Activated T-cell treated with anti-CD3 and anti-CD28 coated beads, Interleukin-2, amount 50 U/mL, for 24 hours (primary cell): Measurements from ENCODE around the gene KCNG4.

Experiments
- DNase-seq: peaks from one replicate; pipeline ENCODE4 v3.0.0-alpha.2; 2020
- H3K27ac Mint-ChIP-seq: 2 replicates; pipeline ENCODE4 v1.8.0; 2020; ENCODE audit warnings: mild to moderate bottlenecking, mixed read lengths
- H3K27me3 Mint-ChIP-seq: 2 replicates; pipeline ENCODE4 v1.8.0; 2020; ENCODE audit warnings: mixed read lengths
- H3K36me3 Mint-ChIP-seq: 2 replicates; pipeline ENCODE4 v1.8.0; 2020; ENCODE audit warnings: low read depth, mixed read lengths
- H3K4me1 Mint-ChIP-seq: 2 replicates; pipeline ENCODE4 v1.8.0; 2020; ENCODE audit warnings: low read depth, mixed read lengths
- H3K4me3 Mint-ChIP-seq: 2 replicates; pipeline ENCODE4 v1.8.0; 2020; ENCODE audit warnings: mild to moderate bottlenecking, moderate library complexity, mixed read lengths
- H3K9me3 Mint-ChIP-seq: 2 replicates; pipeline ENCODE4 v1.8.0; 2020; ENCODE audit warnings: mixed read lengths

The KCNG4 gene

GRCh38 chr16:84182680-84183571, 56.9 kb downstream of the KCNG4 start:
- no peak for DNase-seq
- Mint-ChIP-seq H3K4me1 (peaks cover 30% of the 10 kb centered on the region), H3K27ac (no peak overlapping the region), H3K4me3 (no peak overlapping the region), H3K27me3 (no peaks in the 10 kb centered on the region), H3K36me3 (peaks cover 84% of the 10 kb centered on the region), H3K9me3 (no peaks in the 10 kb centered on the region)

GRCh38 chr16:84182104-84182503, 57.7 kb downstream of the KCNG4 start:
- Mint-ChIP-seq H3K27ac (no peak overlapping the region), H3K9me3 (no peaks in the 10 kb centered on the region), H3K4me3 (no peak overlapping the region), H3K36me3 (peaks cover 89% of the 10 kb centered on the region), H3K27me3 (no peaks in the 10 kb centered on the region), H3K4me1 (peaks cover 34% of the 10 kb centered on the region)
- DNase-seq, result no peak

GRCh38 chr16:84181144-84181915, 58.5 kb downstream of the KCNG4 start:
- DNase-seq, result no peak
- Mint-ChIP-seq H3K4me3 (no peak overlapping the region), H3K27me3 (no peaks in the 10 kb centered on the region), H3K36me3 (peaks cover 86% of the 10 kb centered on the region), H3K27ac (no peak overlapping the region), H3K4me1 (peaks cover 35% of the 10 kb centered on the region), H3K9me3 (no peaks in the 10 kb centered on the region)

- Mint-ChIP-seq H3K27me3 (no peaks in the 10 kb centered on the region), H3K4me3 (no peak overlapping the region), H3K36me3 (peaks cover 80% of the 10 kb centered on the region), H3K27ac (no peak overlapping the region), H3K4me1 (peaks cover 31% of the 10 kb centered on the region), H3K9me3 (no peaks in the 10 kb centered on the region)
- DNase-seq, result no peak
These were observed 59.2 kb downstream of the KCNG4 start for GRCh38 chr16:84180519-84181140.

GRCh38 chr16:84179612-84180320, 60.0 kb downstream of the KCNG4 start:
- no peaks in the 10 kb centered on the region for H3K9me3 Mint-ChIP-seq
- H3K4me1 Mint-ChIP-seq, result peaks cover 28% of the 10 kb centered on the region
- H3K27me3 Mint-ChIP-seq, result no peaks in the 10 kb centered on the region
- no peak overlapping the region for H3K27ac Mint-ChIP-seq
- peaks cover 73% of the 10 kb centered on the region for H3K36me3 Mint-ChIP-seq
- H3K4me3 Mint-ChIP-seq, result no peak overlapping the region
- DNase-seq, result no peak

GRCh38 chr16:84178892-84179611, 60.8 kb downstream of the KCNG4 start:
- Mint-ChIP-seq H3K36me3 (peaks cover 66% of the 10 kb centered on the region), H3K27me3 (no peaks in the 10 kb centered on the region), H3K27ac (peak overlapping the region; percentile 84), H3K9me3 (no peaks in the 10 kb centered on the region), H3K4me1 (peaks cover 22% of the 10 kb centered on the region), H3K4me3 (no peak overlapping the region)
- no peak for DNase-seq

- Mint-ChIP-seq H3K36me3 (peaks cover 58% of the 10 kb centered on the region), H3K4me1 (peaks cover 22% of the 10 kb centered on the region), H3K27ac (peak overlapping the region; percentile 84), H3K9me3 (no peaks in the 10 kb centered on the region), H3K4me3 (no peak overlapping the region), H3K27me3 (no peaks in the 10 kb centered on the region)
- DNase-seq, result no peak
These were observed 61.6 kb downstream of the KCNG4 start for GRCh38 chr16:84178146-84178765.

- no peak overlapping the region for H3K4me3 Mint-ChIP-seq
- peaks cover 52% of the 10 kb centered on the region for H3K36me3 Mint-ChIP-seq
- H3K27me3 Mint-ChIP-seq, result peaks cover 4% of the 10 kb centered on the region
- H3K9me3 Mint-ChIP-seq, result no peaks in the 10 kb centered on the region
- peak overlapping the region; percentile 84 for H3K27ac Mint-ChIP-seq
- peaks cover 22% of the 10 kb centered on the region for H3K4me1 Mint-ChIP-seq
- no peak for DNase-seq
These were observed 62.1 kb downstream of the KCNG4 start for GRCh38 chr16:84177741-84178073.

- H3K9me3 Mint-ChIP-seq, result no peaks in the 10 kb centered on the region
- DNase-seq, result no peak
- peaks cover 22% of the 10 kb centered on the region for H3K4me1 Mint-ChIP-seq
- peak overlapping the region; percentile 14 for H3K27ac Mint-ChIP-seq
- no peak overlapping the region for H3K4me3 Mint-ChIP-seq
- peaks cover 5% of the 10 kb centered on the region for H3K27me3 Mint-ChIP-seq
- peaks cover 39% of the 10 kb centered on the region for H3K36me3 Mint-ChIP-seq
These were observed 63.4 kb downstream of the KCNG4 start for GRCh38 chr16:84176192-84177053.

- Mint-ChIP-seq H3K4me1 (peaks cover 22% of the 10 kb centered on the region), H3K27ac (no peak overlapping the region), H3K9me3 (no peaks in the 10 kb centered on the region), H3K27me3 (peaks cover 5% of the 10 kb centered on the region), H3K4me3 (no peak overlapping the region), H3K36me3 (peaks cover 31% of the 10 kb centered on the region)
- DNase-seq, result peak; percentile 68
These were observed 64.3 kb downstream of the KCNG4 start for GRCh38 chr16:84175350-84176081.

- Mint-ChIP-seq H3K4me3 (no peak overlapping the region), H3K36me3 (peaks cover 21% of the 10 kb centered on the region), H3K4me1 (peaks cover 22% of the 10 kb centered on the region), H3K27ac (no peak overlapping the region), H3K9me3 (no peaks in the 10 kb centered on the region), H3K27me3 (peaks cover 15% of the 10 kb centered on the region)
- DNase-seq, result no peak
These were observed 65.4 kb downstream of the KCNG4 start for GRCh38 chr16:84174396-84174795.

- H3K27ac Mint-ChIP-seq, result no peak overlapping the region
- peaks cover 2% of the 10 kb centered on the region for H3K4me1 Mint-ChIP-seq
- no peak overlapping the region for H3K4me3 Mint-ChIP-seq
- H3K36me3 Mint-ChIP-seq, result no peaks in the 10 kb centered on the region
- H3K9me3 Mint-ChIP-seq, result no peaks in the 10 kb centered on the region
- H3K27me3 Mint-ChIP-seq, result peaks cover 30% of the 10 kb centered on the region
- no peak for DNase-seq
These were observed 70.0 kb downstream of the KCNG4 start for GRCh38 chr16:84169765-84170310.
